CD4-positive, alpha-beta T cell treated with Interleukin-4 for 1 hour (primary cell): Measurements from ENCODE around the gene KCNJ16.
"Not testable (repeated sequence)": the region's sequence is repeated elsewhere in the genome, so short reads cannot be mapped to it uniquely, and the experiment has no call there.

Source experiments
- DNase-seq, 2 donors: peaks; one replicate each; pipeline ENCODE4 v3.0.0-alpha.2; 2020 to 2022

The KCNJ16 gene

DNA sequence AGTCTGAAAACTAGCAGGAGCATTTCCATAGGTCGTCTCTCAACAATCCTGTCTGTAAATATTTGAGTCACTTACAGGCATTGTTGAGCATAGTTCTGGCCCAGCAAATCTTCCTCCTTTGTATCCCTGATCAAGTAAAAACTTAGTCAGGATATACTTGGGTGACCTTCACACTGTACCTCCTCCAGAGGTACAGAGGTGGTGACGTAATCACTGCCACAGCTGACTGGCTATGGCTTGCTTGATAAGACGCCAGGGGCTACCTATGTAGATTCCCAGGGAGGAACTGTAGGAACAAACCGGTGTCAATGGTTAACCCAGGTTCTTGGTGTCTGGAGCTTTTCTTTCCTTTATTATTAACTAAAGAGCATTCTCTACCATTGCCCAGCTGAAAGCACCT, at the start of gene KCNJ16:
Gene KCNJ16, plus strand, starts transcription at position 270 of the 400 bp plus-strand sequence. CDS start 56,863 bp downstream, outside the sequence.
- DNase-seq = no peak

DNA sequence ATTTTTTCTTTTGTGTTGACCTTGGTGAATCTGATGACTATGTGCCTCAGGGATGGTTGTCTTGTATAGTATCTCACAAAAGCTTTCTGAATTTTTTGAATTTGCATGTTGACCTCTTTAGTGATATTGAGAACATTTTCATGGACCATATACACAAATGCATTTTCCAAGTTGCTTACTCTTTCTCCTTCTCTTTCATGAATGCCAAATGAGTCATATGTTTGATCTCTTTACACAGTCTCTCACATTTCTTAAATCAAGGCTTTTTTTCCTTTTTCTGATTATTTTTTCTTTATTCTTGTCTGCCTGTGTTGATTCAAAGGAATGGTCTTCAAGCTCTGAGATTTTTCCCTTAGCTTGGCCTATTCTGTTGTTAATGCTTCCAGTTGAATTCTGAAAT, 46.6 kb upstream of the KCNJ16 start:
- DNase-seq = no peak

DNA sequence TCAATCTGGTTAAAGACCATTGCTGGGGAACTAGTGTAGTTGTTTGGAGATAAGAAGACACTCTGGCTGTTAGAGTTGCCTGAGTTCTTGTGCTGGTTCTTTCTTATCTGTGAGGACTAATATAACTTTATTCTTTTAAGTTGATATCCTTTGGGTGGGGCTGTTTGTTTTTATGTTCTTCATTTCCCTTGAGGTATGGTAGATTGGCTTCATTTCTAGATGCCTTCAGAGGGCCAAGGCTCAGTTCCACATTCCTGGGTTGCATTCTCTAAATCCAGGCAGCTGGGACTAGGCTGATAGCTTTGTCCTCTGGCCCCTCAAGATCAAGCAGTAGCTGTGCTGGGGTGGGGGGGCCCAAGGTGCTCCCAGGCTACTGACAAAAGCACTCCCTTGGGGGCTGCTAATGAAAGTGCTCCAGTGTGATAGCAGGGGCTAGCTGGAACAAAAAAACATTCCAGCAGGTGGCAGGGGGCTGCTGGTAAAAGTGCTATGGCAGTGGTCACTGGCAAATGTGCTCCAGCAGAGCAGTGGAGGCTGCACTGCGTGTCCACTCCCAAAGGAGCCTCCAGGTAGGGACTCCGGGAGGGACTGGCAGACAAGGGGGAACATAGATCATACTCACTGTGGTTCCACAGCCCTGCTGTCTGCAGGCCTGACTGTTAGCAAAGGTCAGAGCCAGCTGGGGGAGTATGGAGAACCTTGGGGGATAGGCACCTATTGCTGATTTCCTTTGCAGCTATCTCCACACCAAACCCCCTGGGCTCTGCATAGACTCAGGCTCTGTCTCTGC, 45.9 kb upstream of the KCNJ16 start:
- no peak for DNase-seq

DNA sequence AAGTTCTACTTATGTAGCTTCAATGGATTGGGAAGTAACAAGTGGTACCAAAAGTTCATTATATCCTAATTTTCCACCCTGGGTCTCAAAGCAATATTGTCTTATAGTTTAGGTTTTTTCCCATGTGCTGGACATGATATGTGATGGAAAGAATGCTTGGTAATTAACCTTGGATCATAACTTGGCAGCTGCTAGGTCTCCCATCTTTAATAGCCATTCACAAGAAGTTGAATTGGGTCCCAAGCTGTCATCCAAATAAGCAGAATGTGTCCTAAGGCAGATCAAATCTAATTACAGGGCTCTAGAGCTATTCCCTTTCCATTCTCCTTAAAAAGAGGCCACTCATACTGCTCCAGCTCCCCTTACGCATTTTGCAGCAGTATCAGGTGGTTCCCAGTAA, 44.7 kb upstream of the KCNJ16 start:
- no peak for DNase-seq

DNA sequence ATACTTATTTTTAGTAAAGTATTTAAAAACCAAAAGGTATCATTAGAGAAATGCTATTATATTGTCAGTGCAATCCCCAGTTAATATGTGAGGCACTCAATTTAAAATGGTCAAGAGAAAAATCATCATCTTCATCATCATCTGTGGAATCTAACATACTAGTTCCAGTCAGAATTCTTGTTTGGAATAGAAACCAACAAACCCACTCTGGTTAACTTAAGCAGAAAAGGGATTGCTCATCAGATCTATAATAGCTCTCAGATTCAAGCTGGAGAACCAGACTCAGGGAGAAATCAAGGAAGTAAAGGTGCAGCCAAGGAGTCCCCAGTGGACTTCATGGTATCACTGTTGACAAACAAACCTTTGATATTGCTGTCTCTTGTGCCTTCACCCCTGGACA, 43.7 kb upstream of the KCNJ16 start:
- no peak for DNase-seq

DNA sequence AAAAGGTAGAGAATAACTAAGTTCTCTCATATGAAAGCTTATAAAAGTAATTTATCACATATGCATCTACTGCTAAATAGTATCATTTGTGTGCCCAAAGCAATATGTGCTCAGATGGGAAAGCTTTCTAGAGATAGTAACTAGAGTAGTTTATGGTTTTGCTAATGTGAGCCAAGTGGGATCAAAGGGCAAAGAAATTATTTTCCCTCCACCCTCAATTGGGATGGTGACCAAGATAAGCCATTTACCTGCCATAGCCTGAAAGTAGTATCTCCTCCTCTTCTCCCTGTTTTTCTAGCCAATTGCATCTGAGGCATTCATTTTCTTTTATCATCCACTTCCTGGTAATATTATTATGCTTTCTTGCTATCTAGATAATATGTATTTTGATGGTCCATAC, 41.9 kb upstream of the KCNJ16 start:
- DNase-seq = no peak

DNA sequence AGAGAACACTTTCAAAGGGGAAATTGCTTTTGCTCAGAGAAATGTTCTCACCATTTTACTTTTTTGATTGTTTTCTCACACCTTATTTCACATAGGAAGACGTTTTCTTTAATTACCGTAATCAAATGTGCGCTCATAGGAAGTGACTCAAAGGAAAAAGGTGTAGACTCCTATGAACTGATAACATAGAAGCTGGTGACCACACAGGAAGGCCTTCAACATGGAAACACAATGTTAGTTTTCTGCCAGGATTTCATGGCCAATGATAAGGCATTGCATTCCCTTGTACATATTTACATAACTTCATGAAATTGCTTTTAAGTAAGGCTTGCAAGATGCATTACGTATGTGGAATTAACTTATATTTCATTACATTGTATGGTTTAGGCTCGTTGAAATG, 40.9 kb upstream of the KCNJ16 start:
- DNase-seq = no peak

DNA sequence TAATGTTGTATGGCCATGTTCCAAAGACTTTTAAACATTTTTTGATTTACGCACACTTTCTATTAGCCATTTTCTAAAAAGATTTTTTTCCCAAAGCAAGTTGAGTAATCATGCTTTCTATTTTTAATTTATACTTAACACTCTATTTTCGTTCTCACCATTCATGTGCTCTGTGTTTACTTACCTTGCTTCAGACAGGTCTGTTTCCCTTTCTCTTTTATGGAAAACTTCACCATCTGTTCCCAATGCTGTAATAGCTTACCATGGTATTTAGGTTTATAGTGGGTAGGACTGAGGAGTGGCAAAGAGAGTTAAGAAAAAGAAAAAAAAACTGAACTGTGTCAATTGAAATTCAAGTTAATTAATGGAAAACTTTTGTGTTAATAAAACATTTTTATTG, 37.5 kb upstream of the KCNJ16 start:
- DNase-seq = no peak

DNA sequence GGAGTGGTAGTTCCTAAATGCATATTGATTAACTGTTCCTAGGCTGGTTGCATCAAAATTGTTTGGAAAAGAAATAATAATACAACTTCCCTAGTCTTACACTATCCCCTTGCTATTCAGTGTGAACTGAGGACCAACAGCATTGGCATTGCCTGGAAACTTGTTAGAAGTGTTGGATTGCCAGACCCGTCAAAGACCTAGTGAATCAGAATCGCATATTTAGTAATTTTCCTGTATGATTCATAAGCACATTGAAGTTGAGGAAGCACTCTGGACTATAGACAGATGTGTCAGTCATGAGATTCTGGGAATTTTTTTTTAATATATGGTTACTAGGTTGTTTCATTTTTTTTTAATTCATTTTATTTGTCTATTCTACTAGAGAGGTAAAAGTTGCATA, 34.7 kb upstream of the KCNJ16 start:
- no peak for DNase-seq

DNA sequence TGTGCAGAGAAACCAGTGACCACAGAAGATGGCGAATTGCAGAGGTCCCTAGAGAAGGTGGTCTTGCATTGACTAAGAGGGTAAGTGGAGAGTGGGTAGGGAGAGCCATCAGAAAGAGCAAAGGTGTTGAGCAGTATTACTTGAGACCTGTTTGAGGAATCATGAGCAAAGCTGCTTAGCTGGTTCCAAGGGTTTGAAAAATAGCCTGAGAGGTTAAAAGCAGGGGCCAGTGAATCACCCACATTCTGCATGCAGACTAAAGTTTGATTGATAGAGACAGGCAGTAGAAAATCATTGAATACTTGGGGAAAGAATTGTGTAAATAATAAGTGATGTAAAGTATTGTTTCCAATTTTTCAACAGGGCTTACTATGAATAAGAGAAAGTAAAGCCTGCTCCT, 34.0 kb upstream of the KCNJ16 start:
- no peak for DNase-seq

DNA sequence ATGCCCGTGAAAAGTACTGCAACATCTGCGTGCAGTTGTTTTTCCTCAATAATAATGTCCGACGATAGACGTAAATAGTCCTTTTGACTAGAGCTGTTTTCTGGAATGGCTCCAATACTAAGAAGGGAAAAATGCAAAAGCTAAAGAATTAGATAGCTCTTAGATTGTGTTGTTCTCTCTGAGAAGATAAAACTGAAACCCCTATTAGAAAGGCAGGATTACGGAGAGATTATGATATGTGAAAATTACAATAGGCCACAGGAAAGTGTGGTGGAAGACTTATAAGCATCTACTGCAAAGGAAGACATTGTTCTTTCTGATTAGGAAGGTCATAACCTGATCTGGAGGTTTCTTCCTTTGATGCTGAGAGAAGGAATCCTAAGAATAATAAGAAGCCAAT, 33.5 kb upstream of the KCNJ16 start:
- DNase-seq = no peak

DNA sequence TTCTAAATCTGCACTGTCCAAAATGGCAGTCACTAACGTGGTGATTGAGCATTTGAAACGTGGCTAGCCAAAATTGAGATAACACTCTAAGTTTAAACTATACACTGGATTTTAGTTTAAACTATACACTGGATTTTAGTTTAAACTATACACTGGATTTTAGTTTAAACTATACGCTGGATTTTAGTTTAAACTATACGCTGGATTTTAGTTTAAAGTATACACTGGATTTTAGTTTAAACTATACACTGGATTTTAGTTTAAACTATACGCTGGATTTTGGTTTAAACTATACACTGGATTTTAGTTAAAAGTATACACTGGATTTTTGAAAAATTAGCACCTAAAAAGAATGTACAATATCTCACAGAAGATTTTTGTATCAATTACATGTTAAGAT, 29.2 kb upstream of the KCNJ16 start:
- DNase-seq = not testable (repeated sequence)

DNA sequence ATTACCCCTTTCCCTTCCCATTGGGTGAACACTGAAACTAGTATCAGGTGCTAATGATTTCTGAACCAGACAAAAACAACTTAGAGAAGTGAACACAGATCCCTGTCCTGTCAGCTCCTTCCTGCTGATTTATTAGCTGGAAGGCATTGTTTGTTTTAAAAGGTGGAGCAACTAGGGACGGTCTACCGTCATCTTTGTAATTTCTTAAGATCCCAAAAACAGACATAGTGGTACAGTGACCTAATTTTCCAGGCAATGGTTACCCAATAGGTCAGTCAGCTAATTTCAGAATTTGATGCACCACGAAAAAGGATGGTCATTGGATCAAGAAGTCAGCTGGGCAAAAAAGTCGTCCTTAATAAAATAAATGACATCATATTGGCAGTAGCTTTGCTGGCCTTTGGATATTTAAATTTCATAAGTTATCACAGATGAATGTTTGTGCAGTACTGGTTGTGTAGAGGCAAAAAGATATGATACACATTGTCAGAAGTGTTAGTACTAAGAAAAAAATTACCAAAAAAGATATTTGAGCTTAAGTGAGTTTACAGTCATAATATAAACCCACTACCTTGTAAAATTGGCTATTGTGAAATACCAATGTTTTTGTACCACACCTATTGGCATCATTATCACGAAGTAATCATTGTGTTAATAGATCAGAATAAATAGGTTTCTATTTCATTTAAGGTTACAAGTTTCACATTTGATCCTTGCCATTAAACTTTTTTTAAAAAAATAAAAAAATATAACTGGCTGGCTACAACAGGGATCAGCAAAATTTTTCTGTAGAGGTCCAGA, 27.2 kb upstream of the KCNJ16 start:
- DNase-seq = no peak

DNA sequence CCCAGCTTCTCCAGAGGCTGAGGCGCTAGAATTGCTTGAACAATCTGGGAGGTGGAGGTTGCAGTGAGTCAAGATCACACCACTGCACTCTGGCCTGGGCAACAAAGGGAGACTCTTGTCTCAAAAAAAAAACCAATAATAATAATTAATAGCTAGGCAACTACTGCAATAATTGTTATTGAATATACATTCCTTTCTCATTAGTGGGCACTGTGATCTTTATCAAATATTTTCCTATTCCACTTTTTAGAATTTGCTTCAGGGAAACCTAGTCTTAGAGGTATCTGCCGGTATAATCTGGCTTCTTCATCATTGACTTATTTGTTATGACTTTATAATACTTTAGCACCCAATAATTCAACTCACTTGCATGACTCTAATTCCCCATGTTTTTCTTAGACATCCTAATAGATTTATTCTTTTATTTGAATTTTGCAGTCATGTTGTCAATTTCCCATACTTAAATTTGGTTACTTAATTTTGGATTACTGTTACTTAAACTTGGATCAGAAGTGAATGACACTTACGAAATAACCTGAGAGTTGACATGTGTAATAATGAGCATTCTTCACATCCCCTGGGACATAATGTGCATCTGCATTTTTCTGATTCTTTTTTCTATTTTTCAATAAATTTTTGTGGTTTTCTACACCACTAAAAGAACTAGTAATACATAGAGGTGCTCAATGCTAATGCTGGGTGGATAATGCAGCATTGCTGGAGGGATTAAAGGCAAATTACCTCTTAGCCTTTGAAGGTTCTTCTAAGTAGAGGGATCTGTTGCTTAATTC, 25.0 kb upstream of the KCNJ16 start:
- DNase-seq = no peak

DNA sequence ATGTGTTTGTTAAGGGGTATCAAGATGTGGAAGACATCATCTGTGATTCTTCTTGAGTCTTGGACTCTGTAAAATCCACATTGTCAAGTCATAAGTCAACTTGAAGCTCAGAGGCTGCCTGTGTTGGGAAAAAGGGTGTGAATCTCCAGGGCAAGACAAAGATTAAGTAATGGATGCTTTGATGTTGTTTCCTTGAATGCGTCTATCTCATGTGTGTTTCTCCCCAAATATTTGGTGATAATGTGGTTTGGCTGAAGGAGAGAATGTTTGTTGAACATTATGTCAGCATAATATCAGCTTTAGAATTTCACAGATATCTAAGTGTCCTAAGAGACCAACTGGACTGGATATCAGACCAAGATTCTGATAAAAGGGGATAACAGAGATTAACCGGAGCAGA, 24.1 kb upstream of the KCNJ16 start:
- DNase-seq = no peak

DNA sequence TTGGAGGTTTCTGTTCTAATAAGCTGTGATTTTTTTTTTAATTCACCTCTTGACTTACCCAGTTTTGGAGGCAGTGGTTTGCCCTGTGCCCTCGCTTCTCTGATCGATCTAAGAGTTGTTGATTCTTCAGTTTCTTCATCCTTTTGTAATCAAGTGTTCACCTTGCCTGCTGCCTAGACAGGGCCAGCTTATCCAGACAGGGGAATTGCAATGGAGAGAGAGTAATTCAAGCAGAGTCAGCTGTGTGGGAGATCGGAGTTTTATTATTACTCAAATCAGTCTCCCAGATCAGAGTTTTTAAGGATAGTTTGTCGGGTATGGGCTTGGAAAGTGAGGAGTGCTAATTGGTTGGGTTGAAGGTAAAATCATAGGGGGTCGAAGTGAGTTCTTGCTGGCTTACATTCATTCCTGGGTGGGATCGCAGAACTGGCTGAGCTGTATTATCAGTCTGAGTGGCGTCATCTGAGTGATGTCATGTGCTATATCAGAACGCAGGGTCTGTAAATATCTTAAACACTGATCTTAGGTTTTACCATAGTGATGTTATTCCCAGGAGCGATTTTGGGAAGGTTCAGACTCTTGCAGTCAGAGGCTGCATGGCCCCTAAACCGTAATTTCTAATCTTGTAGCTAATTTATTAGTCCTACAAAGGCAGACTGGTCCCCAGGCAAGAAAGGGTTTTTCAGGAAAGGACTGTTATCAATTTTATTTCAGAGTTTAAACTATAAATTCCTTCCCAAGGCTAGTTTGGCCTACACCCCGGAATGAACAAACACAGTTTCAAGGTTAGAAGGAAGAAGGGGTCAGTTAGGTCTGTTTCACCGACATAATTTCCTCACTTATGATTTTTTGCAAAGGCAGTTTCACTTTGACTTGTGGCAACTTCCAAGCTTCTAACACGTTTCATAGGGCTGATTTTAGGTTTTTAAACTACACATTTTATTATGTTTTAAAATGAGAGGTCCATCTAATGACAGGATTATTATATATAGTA, 21.5 kb upstream of the KCNJ16 start:
- no peak for DNase-seq

DNA sequence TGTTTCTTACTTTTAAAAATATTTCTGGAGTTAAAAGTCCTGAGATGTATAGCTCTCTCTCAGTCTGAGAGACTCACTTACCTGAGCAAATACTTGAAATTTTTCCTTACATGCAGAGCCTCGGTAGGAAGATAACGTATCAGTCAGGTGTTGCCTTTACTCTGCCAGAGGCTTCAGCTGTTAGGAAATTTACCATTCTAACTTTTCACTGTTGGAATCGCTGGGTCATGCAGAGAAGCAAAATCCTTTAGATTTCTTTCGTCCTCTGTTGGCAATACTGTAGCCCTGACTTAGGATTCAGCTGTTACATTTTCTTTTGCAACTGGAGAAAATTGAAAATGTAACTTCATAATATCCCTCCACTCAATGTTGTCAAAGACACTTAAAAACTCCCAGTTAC, 20.0 kb upstream of the KCNJ16 start:
- DNase-seq = no peak

DNA sequence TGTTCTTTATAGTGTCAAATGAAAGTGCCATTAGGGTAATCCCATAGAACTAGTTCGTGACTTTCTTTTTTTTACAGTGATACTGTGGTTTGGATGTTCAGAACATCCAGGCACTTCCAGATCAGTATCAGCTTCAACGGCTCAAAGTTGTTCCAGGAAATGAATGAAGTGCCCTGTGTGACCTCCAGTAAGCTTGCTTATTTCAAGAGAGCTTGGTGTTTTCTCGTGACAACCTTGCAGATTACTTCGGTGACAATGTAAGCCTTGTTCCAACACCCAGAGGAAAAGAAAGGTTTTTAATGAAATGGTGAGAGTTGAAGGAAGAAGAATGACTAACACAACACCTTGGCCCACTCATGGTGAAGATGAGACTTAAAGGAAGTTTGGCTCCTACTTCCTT, 16.0 kb upstream of the KCNJ16 start:
- DNase-seq = no peak

DNA sequence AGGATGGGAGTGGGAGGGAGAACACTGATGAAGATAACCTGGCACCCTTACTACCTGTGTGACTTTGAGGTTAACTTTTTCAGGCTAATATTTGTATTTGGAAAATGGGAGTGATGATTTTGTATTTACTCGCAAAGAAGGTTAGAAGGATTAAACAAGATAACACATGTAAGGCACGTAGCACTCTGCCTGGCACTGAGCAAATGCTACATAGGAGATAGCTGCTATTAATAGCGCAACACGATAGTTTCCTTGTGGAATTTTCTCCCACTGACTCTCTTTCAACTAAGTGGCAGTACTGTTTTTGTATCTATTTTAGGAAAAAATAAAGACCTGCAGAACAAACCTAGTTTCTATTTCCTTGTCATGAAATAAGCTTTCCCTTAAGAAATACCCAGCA, 15.4 kb upstream of the KCNJ16 start:
- DNase-seq = no peak

DNA sequence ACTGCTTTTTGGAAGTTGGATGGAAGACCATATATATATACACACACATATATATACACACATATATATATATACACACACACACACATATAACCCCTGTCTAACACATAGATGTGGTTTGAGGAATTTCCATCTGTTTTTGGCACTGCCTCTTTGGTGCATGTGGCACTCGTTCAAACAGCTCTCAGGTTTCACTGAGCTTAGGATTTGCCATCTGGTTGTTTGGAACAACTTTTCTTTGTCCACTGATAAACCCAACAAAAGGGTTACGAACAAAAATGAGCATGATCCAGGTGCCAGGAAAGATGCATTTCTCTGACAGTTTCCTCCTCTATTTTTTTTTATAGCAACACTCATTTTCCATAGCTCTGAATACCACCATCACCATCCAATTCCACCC, 14.6 kb upstream of the KCNJ16 start:
- no peak for DNase-seq

DNA sequence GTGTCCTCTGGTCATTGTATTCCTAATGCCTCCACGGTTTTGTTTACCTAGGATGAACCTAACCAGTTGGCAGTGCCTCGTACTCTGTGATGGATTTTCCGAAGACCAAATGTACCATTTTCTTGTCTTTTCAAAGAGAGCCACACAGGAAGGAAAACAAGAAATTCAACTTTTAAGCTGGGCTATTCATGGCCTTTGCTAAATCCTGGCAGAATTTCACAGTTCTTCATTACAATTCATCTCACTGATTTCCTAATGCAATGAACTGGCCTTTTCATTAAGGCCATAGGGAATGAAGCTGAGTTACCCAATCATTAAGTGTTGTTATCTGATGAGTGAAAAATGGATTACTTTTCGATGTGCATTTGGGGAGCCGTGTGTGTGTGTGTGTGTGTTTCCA, 7.9 kb upstream of the KCNJ16 start:
- no peak for DNase-seq

DNA sequence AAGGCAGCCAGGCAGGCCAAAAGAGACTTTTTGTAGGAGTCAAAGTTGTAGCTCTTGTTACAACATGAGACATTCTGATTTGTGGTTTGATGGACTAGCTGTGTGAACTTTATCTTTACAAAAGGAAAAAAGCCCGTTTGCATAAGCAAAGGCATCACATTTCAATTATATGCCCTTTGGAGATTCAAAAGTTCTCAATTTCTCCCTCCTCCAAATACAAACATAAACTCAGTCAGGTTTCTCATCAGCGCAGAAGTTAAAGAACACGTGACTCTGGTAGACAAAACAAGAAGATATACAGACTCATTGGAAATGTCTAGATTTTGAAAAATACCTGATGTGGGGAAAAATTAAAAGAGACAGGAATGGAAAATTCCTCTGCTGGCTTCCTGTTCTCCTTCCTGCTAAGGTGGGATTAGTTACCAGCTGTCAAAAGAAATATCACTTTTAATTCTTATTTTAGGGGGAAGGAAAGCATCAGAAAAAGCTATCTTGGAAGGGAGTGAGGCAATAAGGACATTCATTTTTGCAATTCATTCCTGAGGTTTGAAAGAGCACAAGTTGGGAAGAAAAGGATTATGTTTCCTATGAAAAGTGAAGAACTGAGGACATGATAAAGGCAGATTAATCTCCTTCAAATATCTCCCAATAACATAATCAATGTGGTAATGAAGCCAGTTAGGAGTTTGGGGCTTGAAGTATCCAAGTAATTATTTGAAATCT, 4.6 kb upstream of the KCNJ16 start:
- no peak for DNase-seq
